H9 (cell line): ENCODE results near the gene CPA2. TPM values are rescaled to one million over a fixed set of nuclear protein-coding genes. Genes with fewer than 3 reads are reported as not detected.

Experiments
- DNase-seq: peaks from one replicate; pipeline ENCODE4 v3.0.0-alpha.2; 2017
- H2AFZ ChIP-seq: one replicate; pipeline ENCODE4 v1.6.1; 2013; ENCODE audit warnings: mild to moderate bottlenecking, low read length, control low read depth, moderate library complexity
- H2AK5ac ChIP-seq: 2 replicates; pipeline ENCODE4 v1.6.1; 2013; ENCODE audit warnings: low read length, control low read depth, mixed read lengths; ENCODE audit not compliant: insufficient read length
- H2BK120ac ChIP-seq: one replicate; pipeline ENCODE4 v1.6.1; 2013; ENCODE audit warnings: low read depth, mild to moderate bottlenecking, low read length, control low read depth, inconsistent platforms; ENCODE audit not compliant: poor library complexity, severe bottlenecking
- H2BK12ac ChIP-seq: 2 replicates; pipeline ENCODE4 v1.6.1; 2013; ENCODE audit warnings: low read length, control low read depth, mixed read lengths, low read depth; ENCODE audit not compliant: insufficient read length
- H2BK15ac ChIP-seq: 2 replicates; pipeline ENCODE4 v1.6.1; 2013; ENCODE audit warnings: low read depth, low read length, control low read depth
- H2BK20ac ChIP-seq: one replicate; pipeline ENCODE4 v1.6.1; 2013; ENCODE audit warnings: low read depth, mild to moderate bottlenecking, low read length, control low read depth, inconsistent platforms; ENCODE audit not compliant: poor library complexity, severe bottlenecking
- H2BK5ac ChIP-seq: 2 replicates; pipeline ENCODE4 v1.6.1; 2013; ENCODE audit warnings: low read length, control low read depth, mixed read lengths; ENCODE audit not compliant: insufficient read length
- H3K14ac ChIP-seq: 2 replicates; pipeline ENCODE4 v1.6.1; 2013; ENCODE audit warnings: low read length, control low read depth; ENCODE audit not compliant: insufficient read depth
- H3K18ac ChIP-seq: 2 replicates; pipeline ENCODE4 v1.6.1; 2013; ENCODE audit warnings: low read depth, mild to moderate bottlenecking, mixed read lengths, low read length, control low read depth; ENCODE audit not compliant: insufficient read length
- H3K23ac ChIP-seq: 2 replicates; pipeline ENCODE4 v1.6.1; 2013; ENCODE audit warnings: low read length, control low read depth, mixed read lengths, low read depth; ENCODE audit not compliant: insufficient read length
- H3K23me2 ChIP-seq: 2 replicates; pipeline ENCODE4 v1.6.1; 2013; ENCODE audit warnings: low read depth, mild to moderate bottlenecking, mixed read lengths, low read length, control low read depth; ENCODE audit not compliant: insufficient read length, poor library complexity, severe bottlenecking
- H3K27ac ChIP-seq: 2 replicates; pipeline ENCODE4 v1.5.1; 2013; ENCODE audit warnings: low read length, control low read depth, mixed read lengths, low read depth; ENCODE audit not compliant: insufficient read length
- H3K27me3 ChIP-seq: 2 replicates; pipeline ENCODE4 v1.6.1; 2013; ENCODE audit warnings: low read length, control low read depth, inconsistent platforms; ENCODE audit not compliant: insufficient read depth
- H3K4ac ChIP-seq: 2 replicates; pipeline ENCODE4 v1.6.1; 2013; ENCODE audit warnings: low read depth, mild to moderate bottlenecking, control low read depth, inconsistent platforms, low read length, moderate library complexity
- H3K4me1 ChIP-seq: 2 replicates; pipeline ENCODE4 v1.6.1; 2013; ENCODE audit warnings: low read length, control low read depth, inconsistent platforms; ENCODE audit not compliant: insufficient read depth
- H3K4me2 ChIP-seq: 2 replicates; pipeline ENCODE4 v1.6.1; 2013; ENCODE audit warnings: low read length, control low read depth, mixed read lengths; ENCODE audit not compliant: insufficient read length, insufficient read depth
- H3K56ac ChIP-seq: 2 replicates; pipeline ENCODE4 v1.6.1; 2013; ENCODE audit warnings: low read depth, mild to moderate bottlenecking, mixed read lengths, low read length, control low read depth; ENCODE audit not compliant: insufficient read length
- H3K79me1 ChIP-seq: 2 replicates; pipeline ENCODE4 v1.6.1; 2013; ENCODE audit warnings: low read depth, mild to moderate bottlenecking, moderate library complexity, low read length, control low read depth, inconsistent platforms; ENCODE audit not compliant: insufficient read depth, poor library complexity, severe bottlenecking
- H3K79me2 ChIP-seq: 2 replicates; pipeline ENCODE4 v1.6.1; 2013; ENCODE audit warnings: low read length, control low read depth, inconsistent platforms; ENCODE audit not compliant: insufficient read depth
- H3K9ac ChIP-seq: 2 replicates; pipeline ENCODE4 v1.6.1; 2013; ENCODE audit warnings: low read length, control low read depth, mixed read lengths; ENCODE audit not compliant: insufficient read length; ENCODE audit errors: extremely low read depth
- H3K9me3 ChIP-seq: one replicate; pipeline ENCODE4 v1.6.1; 2013; ENCODE audit warnings: low read depth, low read length, inconsistent platforms; ENCODE audit not compliant: control insufficient read depth
- H3T11ph ChIP-seq: one replicate; pipeline ENCODE4 v1.6.1; 2013; ENCODE audit warnings: mild to moderate bottlenecking, low read length, control low read depth, inconsistent platforms
- H4K20me1 ChIP-seq: one replicate; pipeline ENCODE4 v1.6.1; 2013; ENCODE audit not compliant: control insufficient read depth, insufficient read length, insufficient read depth
- H4K5ac ChIP-seq: 2 replicates; pipeline ENCODE4 v1.6.1; 2013; ENCODE audit warnings: low read depth, mild to moderate bottlenecking, mixed read lengths, low read length, control low read depth; ENCODE audit not compliant: insufficient read length
- H4K8ac ChIP-seq: replicated peaks from 2 replicates; pipeline ENCODE4 v1.6.1; 2013; ENCODE audit warnings: low read length, control low read depth, mixed read lengths, low read depth; ENCODE audit not compliant: insufficient read length
- H4K91ac ChIP-seq: 2 replicates; pipeline ENCODE4 v1.6.1; 2013; ENCODE audit warnings: low read depth, mild to moderate bottlenecking, moderate library complexity, mixed read lengths, low read length, control low read depth; ENCODE audit not compliant: insufficient read length
- H3K27ac Mint-ChIP-seq, 3 experiments: 2 replicates in 2 of 3; 3 replicates in 1 of 3; pipeline ENCODE4 v1.8.0; 2020 to 2021; ENCODE audit warnings: mixed read lengths in 3 of 3, mild to moderate bottlenecking in 1 of 3, moderate library complexity in 1 of 3
- H3K27me3 Mint-ChIP-seq: 2 replicates; pipeline ENCODE4 v1.8.0; 2021; ENCODE audit warnings: low read depth, mild to moderate bottlenecking, moderate library complexity, mixed read lengths
- H3K36me3 Mint-ChIP-seq, 3 experiments: 2 replicates in 2 of 3; 3 replicates in 1 of 3; pipeline ENCODE4 v1.8.0; 2020 to 2021; ENCODE audit warnings: low read depth in 3 of 3, mixed read lengths in 3 of 3; ENCODE audit not compliant: insufficient read depth in 1 of 3
- H3K4me1 Mint-ChIP-seq, 2 experiments: 2 replicates each; pipeline ENCODE4 v1.8.0; 2020; ENCODE audit warnings: mixed read lengths in 2 of 2
- H3K4me3 Mint-ChIP-seq, 2 experiments: 2 replicates in 1 of 2; 3 replicates in 1 of 2; pipeline ENCODE4 v1.8.0; 2020 to 2021; ENCODE audit warnings: mild to moderate bottlenecking in 2 of 2, mixed read lengths in 2 of 2, moderate library complexity in 1 of 2
- H3K9me3 Mint-ChIP-seq, 2 experiments: 2 replicates in 1 of 2; 3 replicates in 1 of 2; pipeline ENCODE4 v1.8.0; 2020; ENCODE audit warnings: mild to moderate bottlenecking in 2 of 2, mixed read lengths in 2 of 2, moderate library complexity in 1 of 2
- WGBS: extraction: QIAGEN DNeasy Blood & Tissue Kit; methylation state at CpG from one replicate; pipeline ENCODE4 v1.1.7; 2013; ENCODE audit warnings: missing lambda C conversion rate, low lambda C conversion rate, mixed read lengths; ENCODE audit not compliant: insufficient read length; ENCODE audit errors: extremely low coverage; 5-methylcytosine and 5-hydroxymethylcytosine counted together
- total RNA-seq: library from RNA; stranded (reverse); gene quantifications from 2 replicates; pipeline ENCODE4 v1.2.1, GENCODE V29; 2021
- TF ChIP-seq, protein P1 (sequence below): fragments of 200-600 bp; sonication (generic); conservative IDR thresholded peaks from 3 replicates; pipeline ENCODE4 v1.8.0; 2021; ENCODE audit warnings: antibody characterized with exemption, mild to moderate bottlenecking

The CPA2 gene
- total RNA-seq, 1 experiment from 2014 or later = not detected

DNA sequence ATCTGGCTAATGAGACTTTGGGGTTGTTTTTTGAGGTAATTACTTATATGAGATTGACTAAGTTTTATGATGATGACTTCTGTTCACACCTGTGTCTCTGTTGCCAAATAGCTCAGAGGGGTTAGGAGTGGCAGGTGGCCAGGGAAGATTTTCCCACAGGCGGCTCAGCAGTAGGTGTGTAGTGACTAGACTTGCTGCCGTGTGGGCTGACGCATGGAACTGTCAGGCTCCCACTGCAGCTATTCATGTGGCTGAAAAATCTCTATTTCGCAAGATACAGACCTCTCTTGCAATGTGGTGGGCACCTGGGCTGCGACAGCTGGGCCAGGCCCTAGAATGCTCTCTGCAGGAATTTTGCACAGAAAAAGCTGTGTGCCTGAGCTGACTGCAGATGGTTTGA, 27.7 kb downstream of the CPA2 start:
- no CpG with 5 or more reads among the region's 5 CpGs for whole genome bisulfite sequencing
- no peak overlapping the region for H3K23ac ChIP-seq
- H3K27me3 ChIP-seq = no peaks in the 10 kb centered on the region
- Mint-ChIP-seq H3K4me3 (no peak overlapping the region), H3K36me3 (no peaks in the 10 kb centered on the region; a peak in 1 of 7 replicates), H3K27ac (no peak overlapping the region), H3K27me3 (peaks cover 4% of the 10 kb centered on the region; the same call in 1 of the 2 replicates), H3K4me1 (no peaks in the 10 kb centered on the region; a peak in 1 of 4 replicates), H3K9me3 (peaks cover 0 to 8% of the 10 kb centered on the region in 2 experiments; a peak in 2 of 5 replicates)
- H4K91ac ChIP-seq = no peak overlapping the region
- TF ChIP-seq, protein P1, sequence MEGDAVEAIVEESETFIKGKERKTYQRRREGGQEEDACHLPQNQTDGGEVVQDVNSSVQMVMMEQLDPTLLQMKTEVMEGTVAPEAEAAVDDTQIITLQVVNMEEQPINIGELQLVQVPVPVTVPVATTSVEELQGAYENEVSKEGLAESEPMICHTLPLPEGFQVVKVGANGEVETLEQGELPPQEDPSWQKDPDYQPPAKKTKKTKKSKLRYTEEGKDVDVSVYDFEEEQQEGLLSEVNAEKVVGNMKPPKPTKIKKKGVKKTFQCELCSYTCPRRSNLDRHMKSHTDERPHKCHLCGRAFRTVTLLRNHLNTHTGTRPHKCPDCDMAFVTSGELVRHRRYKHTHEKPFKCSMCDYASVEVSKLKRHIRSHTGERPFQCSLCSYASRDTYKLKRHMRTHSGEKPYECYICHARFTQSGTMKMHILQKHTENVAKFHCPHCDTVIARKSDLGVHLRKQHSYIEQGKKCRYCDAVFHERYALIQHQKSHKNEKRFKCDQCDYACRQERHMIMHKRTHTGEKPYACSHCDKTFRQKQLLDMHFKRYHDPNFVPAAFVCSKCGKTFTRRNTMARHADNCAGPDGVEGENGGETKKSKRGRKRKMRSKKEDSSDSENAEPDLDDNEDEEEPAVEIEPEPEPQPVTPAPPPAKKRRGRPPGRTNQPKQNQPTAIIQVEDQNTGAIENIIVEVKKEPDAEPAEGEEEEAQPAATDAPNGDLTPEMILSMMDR = no peak
- H3T11ph ChIP-seq = no peak overlapping the region
- H3K23me2 ChIP-seq = no peaks in the 10 kb centered on the region
- no peak overlapping the region for H2BK12ac ChIP-seq
- H3K56ac ChIP-seq = no peak overlapping the region
- no peaks in the 10 kb centered on the region for H3K4me1 ChIP-seq
- no peak overlapping the region for H2BK120ac ChIP-seq
- no peak overlapping the region for H3K4me2 ChIP-seq
- H3K18ac ChIP-seq = no peak overlapping the region
- H3K9me3 ChIP-seq = no peaks in the 10 kb centered on the region
- no peak overlapping the region for H2AK5ac ChIP-seq
- no peak overlapping the region for H2AFZ ChIP-seq
- no peaks in the 10 kb centered on the region for H3K79me1 ChIP-seq
- H4K8ac ChIP-seq = no peak overlapping the region
- no peaks in the 10 kb centered on the region for H4K20me1 ChIP-seq
- no peak overlapping the region for H3K9ac ChIP-seq
- H3K4ac ChIP-seq = no peak overlapping the region
- H2BK5ac ChIP-seq = no peak overlapping the region
- no peak overlapping the region for H3K14ac ChIP-seq
- no peak overlapping the region for H2BK20ac ChIP-seq
- DNase-seq = no peak
- H2BK15ac ChIP-seq = no peak overlapping the region
- no peak overlapping the region for H4K5ac ChIP-seq
- no peaks in the 10 kb centered on the region for H3K79me2 ChIP-seq
- no peak overlapping the region for H3K27ac ChIP-seq
